ENCODE results near the gene WNK1.
"Not testable (repeated sequence)": the region's sequence is repeated elsewhere in the genome, so short reads cannot be mapped to it uniquely, and the experiment has no call there.

Gene WNK1

DNA sequence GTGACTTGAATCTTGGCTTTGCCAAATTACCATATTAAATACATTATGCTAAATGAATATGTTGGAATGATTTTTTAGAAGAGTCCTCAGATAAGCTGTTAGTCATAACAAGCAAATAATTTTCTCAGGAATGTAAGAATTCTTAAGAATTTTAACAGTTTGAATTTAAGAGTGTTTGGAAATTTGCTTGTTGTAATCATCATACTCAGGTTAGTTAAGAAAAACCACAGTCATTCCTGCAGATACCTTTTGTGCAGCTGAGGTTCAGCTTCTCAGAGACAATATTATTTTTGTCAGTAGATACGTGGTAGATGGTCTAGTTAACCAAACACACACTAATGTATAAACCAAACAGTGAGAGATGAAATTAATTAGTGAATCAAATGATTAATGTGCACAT is 8.9 kb downstream of the WNK1 start:
- H3K36me3 ChIP-seq (ENCODE audit: control insufficient read depth, insufficient read depth, low read length) = no peaks in the 10 kb centered on the region
- H3K27ac ChIP-seq (ENCODE audit: low read length) = no peak overlapping the region
- no peak overlapping the region for H3K4me3 ChIP-seq (ENCODE audit: low read length)
- H3K27me3 ChIP-seq (ENCODE audit: control insufficient read depth, insufficient read depth, low read length) = no peaks in the 10 kb centered on the region
- H3K4me1 ChIP-seq (ENCODE audit: control insufficient read depth, insufficient read depth, low read length) = no peaks in the 10 kb centered on the region
- no CpG with 5 or more reads among the region's 1 CpG for WGBS (ENCODE audit: insufficient coverage, insufficient read length)
- H3K9me3 ChIP-seq (ENCODE audit: control insufficient read depth, insufficient read depth, low read length) = no peaks in the 10 kb centered on the region
- no peak for DNase-seq (ENCODE audit: low read depth, low spot score)

DNA sequence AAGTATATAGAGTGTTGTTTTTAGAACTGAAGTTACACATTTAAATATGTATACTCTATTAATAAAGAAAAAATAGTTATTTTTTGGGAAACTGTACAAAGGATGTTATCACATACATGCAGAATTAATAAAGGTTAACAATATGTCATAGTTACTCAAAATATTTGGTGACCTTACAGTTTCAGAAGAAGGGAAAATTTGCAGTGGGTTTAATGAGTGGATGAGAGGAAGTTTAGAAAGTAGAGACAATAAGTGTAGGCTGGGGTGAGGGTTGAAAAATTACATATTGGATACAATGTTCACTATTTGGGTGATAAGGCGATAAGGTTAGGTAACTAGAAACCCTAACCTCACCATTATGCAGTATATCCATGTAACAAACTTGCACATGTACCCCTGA is 13.5 kb downstream of the WNK1 start:
- DNase-seq (ENCODE audit: low read depth, low spot score) = no peak
- no peak overlapping the region for H3K4me3 ChIP-seq (ENCODE audit: low read length)
- no CpG with 5 or more reads among the region's 1 CpG for WGBS (ENCODE audit: insufficient coverage, insufficient read length)
- no peaks in the 10 kb centered on the region for H3K27me3 ChIP-seq (ENCODE audit: control insufficient read depth, insufficient read depth, low read length)
- H3K4me1 ChIP-seq (ENCODE audit: control insufficient read depth, insufficient read depth, low read length) = no peaks in the 10 kb centered on the region
- no peaks in the 10 kb centered on the region for H3K36me3 ChIP-seq (ENCODE audit: control insufficient read depth, insufficient read depth, low read length)
- H3K9me3 ChIP-seq (ENCODE audit: control insufficient read depth, insufficient read depth, low read length) = no peaks in the 10 kb centered on the region
- H3K27ac ChIP-seq (ENCODE audit: low read length) = no peak overlapping the region

DNA sequence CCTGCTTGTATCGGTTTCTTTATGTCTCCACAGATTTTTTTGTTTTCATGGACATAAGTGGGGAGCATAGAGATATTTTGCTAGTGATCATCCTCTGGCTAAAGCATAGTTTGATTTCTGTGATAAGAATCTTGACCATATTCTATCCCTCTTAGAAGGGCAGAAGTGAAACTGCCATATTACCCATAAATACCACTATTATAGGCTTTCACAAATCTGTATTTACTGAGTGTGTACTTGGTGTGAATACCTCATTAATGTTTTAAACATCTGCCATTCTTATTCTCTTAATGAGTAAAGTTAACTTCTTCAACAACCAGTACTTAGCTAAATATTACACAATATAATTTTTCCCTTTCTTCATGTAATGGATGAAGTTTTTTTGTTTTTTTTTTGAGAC is 16.1 kb downstream of the WNK1 start:
- no peaks in the 10 kb centered on the region for H3K4me1 ChIP-seq (ENCODE audit: control insufficient read depth, insufficient read depth, low read length)
- DNase-seq (ENCODE audit: low read depth, low spot score) = no peak
- H3K27ac ChIP-seq (ENCODE audit: low read length) = no peak overlapping the region
- no peaks in the 10 kb centered on the region for H3K36me3 ChIP-seq (ENCODE audit: control insufficient read depth, insufficient read depth, low read length)
- no peaks in the 10 kb centered on the region for H3K9me3 ChIP-seq (ENCODE audit: control insufficient read depth, insufficient read depth, low read length)
- no CpG with 5 or more reads among the region's 1 CpG for WGBS (ENCODE audit: insufficient coverage, insufficient read length)
- no peaks in the 10 kb centered on the region for H3K27me3 ChIP-seq (ENCODE audit: control insufficient read depth, insufficient read depth, low read length)
- H3K4me3 ChIP-seq (ENCODE audit: low read length) = no peak overlapping the region

DNA sequence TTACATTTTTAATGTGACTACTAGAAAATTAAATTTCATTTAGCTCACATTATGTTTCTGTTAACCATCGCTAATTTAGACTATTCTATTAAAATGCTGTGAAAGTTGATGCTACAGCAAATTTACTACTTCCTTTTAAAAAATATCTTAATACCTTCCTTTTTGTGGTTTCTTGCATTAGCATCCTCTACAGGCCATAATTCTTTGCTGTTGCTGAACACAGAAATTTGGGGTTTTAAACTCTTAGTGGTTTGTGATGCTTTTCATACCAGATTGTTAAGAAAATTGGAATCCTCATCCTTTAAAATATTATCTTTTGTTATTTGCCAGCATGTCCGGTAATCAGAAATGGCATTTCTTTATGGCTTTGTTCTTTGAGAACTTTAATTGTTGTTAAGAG is 18.1 kb downstream of the WNK1 start:
- no CpG with 5 or more reads among the region's 2 CpGs for WGBS (ENCODE audit: insufficient coverage, insufficient read length)
- no peaks in the 10 kb centered on the region for H3K9me3 ChIP-seq (ENCODE audit: control insufficient read depth, insufficient read depth, low read length)
- H3K4me3 ChIP-seq (ENCODE audit: low read length) = no peak overlapping the region
- no peak overlapping the region for H3K27ac ChIP-seq (ENCODE audit: low read length)
- H3K27me3 ChIP-seq (ENCODE audit: control insufficient read depth, insufficient read depth, low read length) = no peaks in the 10 kb centered on the region
- no peaks in the 10 kb centered on the region for H3K4me1 ChIP-seq (ENCODE audit: control insufficient read depth, insufficient read depth, low read length)
- no peaks in the 10 kb centered on the region for H3K36me3 ChIP-seq (ENCODE audit: control insufficient read depth, insufficient read depth, low read length)
- DNase-seq (ENCODE audit: low read depth, low spot score) = no peak

DNA sequence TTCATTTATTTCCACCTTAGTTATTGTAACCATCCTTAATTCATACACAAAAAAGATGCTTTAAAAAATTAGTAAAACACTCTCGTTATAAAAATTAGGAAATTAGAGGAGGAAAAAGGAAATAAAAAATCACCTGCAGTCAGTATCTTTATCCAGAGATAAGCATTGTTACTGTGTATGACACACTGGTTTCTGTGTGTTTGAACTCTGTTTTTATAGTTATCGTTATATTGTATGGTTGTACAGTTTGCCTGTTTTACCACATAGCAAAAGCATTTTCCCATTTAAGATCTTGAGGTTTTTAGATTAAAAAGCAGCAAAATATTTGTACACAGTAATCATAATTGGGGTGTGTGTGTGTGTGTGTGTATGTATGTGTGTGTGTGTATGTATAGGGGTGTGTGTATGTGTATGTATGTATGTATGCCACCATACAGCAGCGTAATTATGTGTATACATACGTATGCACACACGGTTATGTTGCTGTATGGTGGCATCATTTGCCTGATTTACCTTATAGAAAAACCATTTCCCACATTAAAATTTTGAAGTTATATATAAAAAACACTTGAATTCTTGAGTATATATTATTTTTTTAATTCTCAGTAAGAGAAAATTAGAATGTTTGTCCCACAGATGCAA is 19.8 kb downstream of the WNK1 start:
- no peaks in the 10 kb centered on the region for H3K27me3 ChIP-seq (ENCODE audit: control insufficient read depth, insufficient read depth, low read length)
- H3K36me3 ChIP-seq (ENCODE audit: control insufficient read depth, insufficient read depth, low read length) = no peaks in the 10 kb centered on the region
- H3K27ac ChIP-seq (ENCODE audit: low read length) = no peak overlapping the region
- WGBS (ENCODE audit: insufficient coverage, insufficient read length) = no CpG with 5 or more reads among the region's 5 CpGs
- no peaks in the 10 kb centered on the region for H3K4me1 ChIP-seq (ENCODE audit: control insufficient read depth, insufficient read depth, low read length)
- DNase-seq (ENCODE audit: low read depth, low spot score) = no peak
- no peaks in the 10 kb centered on the region for H3K9me3 ChIP-seq (ENCODE audit: control insufficient read depth, insufficient read depth, low read length)
- no peak overlapping the region for H3K4me3 ChIP-seq (ENCODE audit: low read length)

DNA sequence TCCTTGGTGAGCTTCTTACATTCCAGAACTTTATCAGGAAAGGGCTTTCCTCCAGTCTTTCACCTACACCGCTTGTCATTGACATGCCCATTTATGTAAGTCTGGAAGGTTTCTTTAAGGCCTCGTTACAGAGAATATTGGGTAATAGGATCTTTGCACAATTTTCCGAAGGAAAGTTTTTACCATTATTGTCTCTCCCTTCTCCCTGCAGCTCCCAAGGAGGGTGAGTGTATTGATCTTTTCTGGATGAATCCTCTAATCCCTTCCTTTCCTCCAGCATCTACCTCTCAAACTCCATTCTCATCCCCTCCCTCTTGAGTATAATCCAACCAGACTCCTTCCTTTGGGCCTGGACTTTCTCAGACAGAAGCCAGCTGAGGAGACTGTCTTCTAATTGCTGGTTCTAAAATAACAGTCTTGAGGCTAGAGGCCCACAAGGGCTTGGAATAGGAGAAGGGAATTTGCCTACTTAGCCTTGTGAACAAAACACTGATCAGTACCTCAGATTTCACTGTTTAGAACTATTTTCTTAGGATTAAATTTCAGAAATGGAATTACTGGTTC is 21.8 kb downstream of the WNK1 start:
- H3K27me3 ChIP-seq (ENCODE audit: control insufficient read depth, insufficient read depth, low read length) = no peaks in the 10 kb centered on the region
- no peaks in the 10 kb centered on the region for H3K4me1 ChIP-seq (ENCODE audit: control insufficient read depth, insufficient read depth, low read length)
- no peaks in the 10 kb centered on the region for H3K36me3 ChIP-seq (ENCODE audit: control insufficient read depth, insufficient read depth, low read length)
- no peak overlapping the region for H3K27ac ChIP-seq (ENCODE audit: low read length)
- no CpG with 5 or more reads among the region's 3 CpGs for WGBS (ENCODE audit: insufficient coverage, insufficient read length)
- no peaks in the 10 kb centered on the region for H3K9me3 ChIP-seq (ENCODE audit: control insufficient read depth, insufficient read depth, low read length)
- no peak for DNase-seq (ENCODE audit: low read depth, low spot score)
- no peak overlapping the region for H3K4me3 ChIP-seq (ENCODE audit: low read length)

DNA sequence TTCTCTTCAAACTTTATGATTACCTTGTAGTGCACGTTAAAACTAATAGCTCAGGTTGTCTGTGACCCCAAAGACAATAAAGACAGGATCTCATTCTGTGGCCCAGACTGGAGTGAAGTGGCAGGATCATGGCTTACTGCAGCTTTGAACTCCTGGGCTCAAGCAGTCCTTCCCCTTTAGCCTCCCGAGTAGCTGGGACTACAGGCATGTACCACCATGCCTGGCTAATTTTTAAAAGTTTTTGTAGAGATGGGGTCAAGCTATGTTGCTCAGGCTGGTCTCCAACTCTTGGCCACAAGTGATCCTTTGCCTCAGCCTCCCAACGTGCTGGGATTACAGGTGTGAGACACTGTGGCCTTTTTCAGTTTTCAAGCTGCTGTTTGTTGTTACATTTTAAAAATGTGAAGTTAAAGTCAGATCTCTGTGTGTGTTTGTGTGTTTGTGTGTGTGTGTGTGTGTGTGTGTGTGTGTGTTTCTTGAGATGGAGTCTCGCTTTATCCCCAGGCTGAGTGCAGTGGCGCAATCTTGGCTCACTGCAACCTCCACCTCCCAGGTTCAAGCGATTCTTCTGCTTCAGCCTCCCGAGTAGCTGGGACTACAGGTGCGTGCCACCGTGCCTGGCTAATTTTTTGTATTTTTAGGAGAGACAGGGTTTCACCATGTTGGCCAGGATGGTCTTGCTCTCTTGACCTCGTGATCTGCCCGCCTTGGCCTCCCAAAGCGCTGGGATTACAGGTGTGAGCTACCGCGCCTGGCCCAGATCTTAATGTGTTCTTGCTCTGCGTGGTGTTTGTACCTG is 23.8 kb downstream of the WNK1 start:
- DNase-seq (ENCODE audit: low read depth, low spot score); H3K9me3 ChIP-seq (ENCODE audit: control insufficient read depth, insufficient read depth, low read length); H3K4me3 ChIP-seq (ENCODE audit: low read length); H3K27ac ChIP-seq (ENCODE audit: low read length); H3K27me3 ChIP-seq (ENCODE audit: control insufficient read depth, insufficient read depth, low read length); H3K36me3 ChIP-seq (ENCODE audit: control insufficient read depth, insufficient read depth, low read length); H3K4me1 ChIP-seq (ENCODE audit: control insufficient read depth, insufficient read depth, low read length): not testable (repeated sequence)
- no CpG with 5 or more reads among the region's 15 CpGs for WGBS (ENCODE audit: insufficient coverage, insufficient read length)

DNA sequence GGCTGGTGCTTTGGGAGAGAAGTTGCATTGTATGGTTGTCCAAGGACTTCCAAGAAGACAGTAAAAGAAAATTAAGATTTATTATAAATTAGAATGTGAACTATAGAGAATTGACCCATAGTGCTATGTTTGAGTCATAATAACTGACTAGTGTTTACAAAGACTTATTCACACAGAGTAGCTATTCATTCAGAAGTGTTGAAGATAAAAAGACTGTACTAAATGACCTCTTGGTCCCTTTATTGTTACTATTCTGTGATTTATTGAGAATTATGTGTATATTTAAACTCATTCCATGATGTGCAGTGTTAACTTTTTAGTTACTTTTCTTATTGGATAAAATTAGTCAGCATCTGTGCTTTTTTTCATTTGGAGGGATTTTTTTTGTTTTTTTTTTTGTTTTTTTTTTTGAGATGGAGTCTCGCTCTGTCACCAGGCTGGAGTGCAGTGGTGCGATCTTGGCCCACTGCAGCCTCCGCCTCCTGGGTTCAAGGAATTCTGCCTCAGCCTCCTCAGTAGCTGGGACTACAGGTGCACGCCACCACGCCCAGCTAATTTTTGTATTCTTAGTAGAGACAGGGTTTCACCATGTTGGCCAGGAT is 24.5 kb downstream of the WNK1 start:
- H3K4me1 ChIP-seq (ENCODE audit: control insufficient read depth, insufficient read depth, low read length); H3K36me3 ChIP-seq (ENCODE audit: control insufficient read depth, insufficient read depth, low read length); H3K27ac ChIP-seq (ENCODE audit: low read length); H3K9me3 ChIP-seq (ENCODE audit: control insufficient read depth, insufficient read depth, low read length); DNase-seq (ENCODE audit: low read depth, low spot score); H3K27me3 ChIP-seq (ENCODE audit: control insufficient read depth, insufficient read depth, low read length); H3K4me3 ChIP-seq (ENCODE audit: low read length): not testable (repeated sequence)
- WGBS (ENCODE audit: insufficient coverage, insufficient read length) = no CpG with 5 or more reads among the region's 5 CpGs

DNA sequence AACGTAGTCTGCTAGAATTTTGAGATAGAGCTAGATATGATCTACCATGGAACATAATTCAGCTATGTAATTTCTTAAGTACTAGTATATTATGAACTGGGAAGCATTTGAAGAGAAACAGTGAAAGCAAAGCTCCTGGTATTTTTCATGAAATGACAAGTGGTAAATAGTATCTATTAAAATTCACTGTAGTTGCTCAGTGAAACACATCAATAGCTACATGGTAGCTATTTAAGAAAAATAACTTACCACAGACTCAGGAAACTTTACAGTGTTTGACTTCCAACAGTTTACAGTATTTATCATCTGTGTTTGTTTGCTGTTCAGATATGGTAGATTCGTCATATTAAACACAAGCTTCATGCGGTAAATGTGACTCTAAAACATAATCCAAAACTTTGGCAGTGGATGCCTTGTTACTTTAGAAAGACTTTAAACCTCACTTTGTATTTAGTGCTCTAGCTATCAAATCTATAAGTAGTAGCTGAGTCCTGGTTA is 25.2 kb downstream of the WNK1 start:
- H3K27me3 ChIP-seq (ENCODE audit: control insufficient read depth, insufficient read depth, low read length) = no peaks in the 10 kb centered on the region
- H3K4me1 ChIP-seq (ENCODE audit: control insufficient read depth, insufficient read depth, low read length) = no peaks in the 10 kb centered on the region
- 100% methylated on average over 1 of the region's 3 CpGs for WGBS (ENCODE audit: insufficient coverage, insufficient read length)
- no peak for DNase-seq (ENCODE audit: low read depth, low spot score)
- H3K9me3 ChIP-seq (ENCODE audit: control insufficient read depth, insufficient read depth, low read length) = no peaks in the 10 kb centered on the region
- H3K27ac ChIP-seq (ENCODE audit: low read length) = no peak overlapping the region
- H3K36me3 ChIP-seq (ENCODE audit: control insufficient read depth, insufficient read depth, low read length) = no peaks in the 10 kb centered on the region
- no peak overlapping the region for H3K4me3 ChIP-seq (ENCODE audit: low read length)

DNA sequence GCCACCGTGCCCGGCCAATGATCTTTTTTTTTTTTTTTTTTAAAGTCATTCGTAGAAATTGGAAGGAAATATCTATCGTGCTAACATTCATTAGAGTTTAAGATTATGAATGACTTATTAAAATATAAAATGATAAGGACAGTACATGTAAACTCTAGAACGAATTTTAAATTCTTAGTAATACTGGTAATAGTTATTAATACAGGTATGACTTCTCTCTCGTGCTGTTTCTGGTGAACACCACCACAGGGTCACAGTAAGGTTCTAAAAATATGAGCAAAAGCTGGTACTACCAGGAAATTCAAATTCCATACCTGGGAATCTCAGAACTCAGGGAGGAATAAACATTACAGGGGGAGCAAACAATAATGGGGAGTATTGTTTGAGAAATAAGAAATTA is 26.2 kb downstream of the WNK1 start:
- no CpG with 5 or more reads among the region's 6 CpGs for WGBS (ENCODE audit: insufficient coverage, insufficient read length)
- Histone ChIP-seq H3K9me3 (ENCODE audit: control insufficient read depth, insufficient read depth, low read length) (no peaks in the 10 kb centered on the region), H3K4me1 (ENCODE audit: control insufficient read depth, insufficient read depth, low read length) (no peaks in the 10 kb centered on the region), H3K4me3 (ENCODE audit: low read length) (no peak overlapping the region), H3K27ac (ENCODE audit: low read length) (no peak overlapping the region), H3K36me3 (ENCODE audit: control insufficient read depth, insufficient read depth, low read length) (no peaks in the 10 kb centered on the region), H3K27me3 (ENCODE audit: control insufficient read depth, insufficient read depth, low read length) (no peaks in the 10 kb centered on the region)
- DNase-seq (ENCODE audit: low read depth, low spot score) = no peak
